GM23338 (cell line): ENCODE results near the gene CTTN. TPM values are rescaled to one million over a fixed set of nuclear protein-coding genes. Genes with fewer than 3 reads are reported as not detected.

Source experiments
- CREB1 ChIP-seq: fragments of 250-450 bp; sonication (Bioruptor Pico); IDR thresholded peaks from 2 replicates; pipeline ENCODE4 v1.5.0; 2020; ENCODE audit warnings: low read depth, mild to moderate bottlenecking, moderate library complexity
- NANOG ChIP-seq: IDR thresholded peaks from 2 replicates; pipeline ENCODE4 v1.6.1; 2016; ENCODE audit warnings: antibody characterized with exemption, borderline replicate concordance
- ZNF114 ChIP-seq: fragments of 250-450 bp; sonication (Bioruptor Pico); IDR thresholded peaks from 2 replicates; pipeline ENCODE4 v1.5.0; 2020; ENCODE audit warnings: mild to moderate bottlenecking, moderate library complexity
- ZNF462 ChIP-seq: fragments of 250-450 bp; sonication (Bioruptor Pico); IDR thresholded peaks from 2 replicates; pipeline ENCODE4 v1.5.0; 2020; ENCODE audit warnings: mild to moderate bottlenecking, moderate library complexity
- polyA plus RNA-seq: library from polyadenylated mRNA; unstranded; fragments of >200 nt; fragmentation: Nextera tagmentation; extraction: Ambion mirVana; gene quantifications from 2 replicates; pipeline ENCODE4 v1.2.1, GENCODE V29; 2016
- total RNA-seq: library from RNA; depleted of rRNA; stranded (reverse); fragments of >200 nt; shearing (Covaris generic); gene quantifications from 2 replicates; pipeline ENCODE4 v1.2.3, GENCODE V29; 2014
- TF ChIP-seq, protein P1 (sequence below): IDR thresholded peaks from one replicate; pipeline ENCODE4 v1.6.1; 2018; ENCODE audit warnings: antibody characterized with exemption; ENCODE audit not compliant: unreplicated experiment

CTTN gene
- total and polyA plus RNA-seq, 2 experiments from 2014 or later = 163 to 343 TPM

DNA sequence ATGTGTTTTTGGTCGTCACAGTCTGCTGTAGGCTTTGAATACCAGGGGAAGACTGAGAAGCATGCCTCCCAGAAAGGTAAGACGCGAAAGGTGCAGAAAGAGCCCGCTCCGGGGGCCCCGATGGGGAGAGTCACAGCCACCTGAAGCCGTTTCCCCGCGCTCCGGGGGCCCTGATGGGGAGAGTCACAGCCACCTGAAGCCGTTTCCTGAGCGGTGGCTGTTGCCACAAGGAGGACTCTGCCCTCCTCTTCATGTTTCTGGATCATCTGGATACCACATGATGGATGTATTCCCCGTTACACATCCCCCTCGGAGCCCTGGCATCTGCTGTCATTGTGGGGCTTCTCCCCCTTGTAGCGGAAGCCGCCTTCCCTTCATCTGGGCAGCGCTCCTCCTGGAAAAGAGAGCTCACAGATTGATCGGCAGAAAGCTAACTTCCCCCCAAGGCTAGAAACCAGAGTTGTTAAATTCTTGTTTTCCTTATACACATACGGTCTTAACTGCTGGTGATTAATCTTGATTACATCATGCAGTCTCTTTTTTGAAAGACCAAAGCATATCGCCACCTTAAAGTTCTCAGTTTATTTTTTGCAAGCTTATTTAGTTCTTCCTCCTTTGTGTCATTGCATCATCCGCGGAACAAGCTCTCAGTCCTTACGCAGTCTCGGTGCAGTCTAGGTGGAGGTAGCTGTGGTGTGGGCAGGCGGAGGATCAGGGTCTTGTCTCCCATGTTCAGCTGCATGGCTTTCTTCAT, 17.5 kb downstream of the CTTN start (continued):
- TF ChIP-seq ZNF462 (CRISPR knock-in tag) = no peak
- no peak for TF ChIP-seq CREB1 (CRISPR knock-in tag)
- TF ChIP-seq, protein P1, sequence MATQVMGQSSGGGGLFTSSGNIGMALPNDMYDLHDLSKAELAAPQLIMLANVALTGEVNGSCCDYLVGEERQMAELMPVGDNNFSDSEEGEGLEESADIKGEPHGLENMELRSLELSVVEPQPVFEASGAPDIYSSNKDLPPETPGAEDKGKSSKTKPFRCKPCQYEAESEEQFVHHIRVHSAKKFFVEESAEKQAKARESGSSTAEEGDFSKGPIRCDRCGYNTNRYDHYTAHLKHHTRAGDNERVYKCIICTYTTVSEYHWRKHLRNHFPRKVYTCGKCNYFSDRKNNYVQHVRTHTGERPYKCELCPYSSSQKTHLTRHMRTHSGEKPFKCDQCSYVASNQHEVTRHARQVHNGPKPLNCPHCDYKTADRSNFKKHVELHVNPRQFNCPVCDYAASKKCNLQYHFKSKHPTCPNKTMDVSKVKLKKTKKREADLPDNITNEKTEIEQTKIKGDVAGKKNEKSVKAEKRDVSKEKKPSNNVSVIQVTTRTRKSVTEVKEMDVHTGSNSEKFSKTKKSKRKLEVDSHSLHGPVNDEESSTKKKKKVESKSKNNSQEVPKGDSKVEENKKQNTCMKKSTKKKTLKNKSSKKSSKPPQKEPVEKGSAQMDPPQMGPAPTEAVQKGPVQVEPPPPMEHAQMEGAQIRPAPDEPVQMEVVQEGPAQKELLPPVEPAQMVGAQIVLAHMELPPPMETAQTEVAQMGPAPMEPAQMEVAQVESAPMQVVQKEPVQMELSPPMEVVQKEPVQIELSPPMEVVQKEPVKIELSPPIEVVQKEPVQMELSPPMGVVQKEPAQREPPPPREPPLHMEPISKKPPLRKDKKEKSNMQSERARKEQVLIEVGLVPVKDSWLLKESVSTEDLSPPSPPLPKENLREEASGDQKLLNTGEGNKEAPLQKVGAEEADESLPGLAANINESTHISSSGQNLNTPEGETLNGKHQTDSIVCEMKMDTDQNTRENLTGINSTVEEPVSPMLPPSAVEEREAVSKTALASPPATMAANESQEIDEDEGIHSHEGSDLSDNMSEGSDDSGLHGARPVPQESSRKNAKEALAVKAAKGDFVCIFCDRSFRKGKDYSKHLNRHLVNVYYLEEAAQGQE = no peak
- TF ChIP-seq NANOG = no peak
- no peak for TF ChIP-seq ZNF114 (CRISPR knock-in tag)
